ENCODE results near the gene DIO3.

The DIO3 gene

GRCh38 chr14:101561145-101561896 lies at the start of gene DIO3:
TSS of gene DIO3 (plus strand) at chr14:101561495.
- no peak for DNase-seq

GRCh38 chr14:101511620-101512375 lies 49.5 kb upstream of the DIO3 start:
- DNase-seq: no peak

- no peak for DNase-seq
These were observed 49.0 kb upstream of the DIO3 start for GRCh38 chr14:101512376-101512695.

GRCh38 chr14:101514136-101514535 lies 47.2 kb upstream of the DIO3 start:
- no peak for DNase-seq

GRCh38 chr14:101516401-101516800 lies 44.9 kb upstream of the DIO3 start:
- no peak for DNase-seq

GRCh38 chr14:101518611-101519473 lies 42.5 kb upstream of the DIO3 start:
- no peak for DNase-seq

- peak in 1 of 6 experiments; percentile 5 for DNase-seq
These were observed 40.4 kb upstream of the DIO3 start for GRCh38 chr14:101520621-101521472.

- no peak for DNase-seq
These were observed 39.8 kb upstream of the DIO3 start for GRCh38 chr14:101521473-101521915.

- no peak for DNase-seq
These were observed 39.3 kb upstream of the DIO3 start for GRCh38 chr14:101521978-101522377.

- no peak for DNase-seq
These were observed 35.4 kb upstream of the DIO3 start for GRCh38 chr14:101525640-101526527.

- DNase-seq: no peak
These were observed 33.3 kb upstream of the DIO3 start for GRCh38 chr14:101527987-101528386.

- no peak for DNase-seq
These were observed 32.2 kb upstream of the DIO3 start for GRCh38 chr14:101529079-101529478.

- no peak for DNase-seq
These were observed 27.1 kb upstream of the DIO3 start for GRCh38 chr14:101534198-101534597.

GRCh38 chr14:101535232-101535631 lies 26.1 kb upstream of the DIO3 start:
- no peak for DNase-seq

GRCh38 chr14:101535701-101536207 lies 25.5 kb upstream of the DIO3 start:
- DNase-seq: no peak

- no peak for DNase-seq
These were observed 24.0 kb upstream of the DIO3 start for GRCh38 chr14:101537286-101537685.

- DNase-seq: no peak
These were observed 22.4 kb upstream of the DIO3 start for GRCh38 chr14:101538878-101539277.

- no peak for DNase-seq
These were observed 21.4 kb upstream of the DIO3 start for GRCh38 chr14:101539880-101540279.

GRCh38 chr14:101540481-101541462 lies 20.5 kb upstream of the DIO3 start:
- DNase-seq: no peak

- DNase-seq: no peak
These were observed 18.9 kb upstream of the DIO3 start for GRCh38 chr14:101542391-101542790.

Data from stimulated activated naive CD4-positive, alpha-beta T cell (primary cell).